HG02938 (cell line): ENCODE measurements around the gene EVC.
"Not testable (repeated sequence)": the region's sequence is repeated elsewhere in the genome, so short reads cannot be mapped to it uniquely, and the experiment has no call there.

Source experiments
- ATAC-seq: cut with Tn5 transposase; IDR thresholded peaks from one replicate; pipeline ENCODE4 v1.9.1; 2021; ENCODE audit warnings: mild to moderate bottlenecking, moderate library complexity; ENCODE audit not compliant: unreplicated experiment

EVC gene

GRCh38 chr4:5836943-5837342 is 125.9 kb downstream of the EVC start:
- no peak for ATAC-seq

GRCh38 chr4:5837483-5837882 is 126.5 kb downstream of the EVC start:
- ATAC-seq, result not testable (repeated sequence)

- no peak for ATAC-seq
These were observed 128.3 kb downstream of the EVC start for GRCh38 chr4:5839332-5839731.

DNA sequence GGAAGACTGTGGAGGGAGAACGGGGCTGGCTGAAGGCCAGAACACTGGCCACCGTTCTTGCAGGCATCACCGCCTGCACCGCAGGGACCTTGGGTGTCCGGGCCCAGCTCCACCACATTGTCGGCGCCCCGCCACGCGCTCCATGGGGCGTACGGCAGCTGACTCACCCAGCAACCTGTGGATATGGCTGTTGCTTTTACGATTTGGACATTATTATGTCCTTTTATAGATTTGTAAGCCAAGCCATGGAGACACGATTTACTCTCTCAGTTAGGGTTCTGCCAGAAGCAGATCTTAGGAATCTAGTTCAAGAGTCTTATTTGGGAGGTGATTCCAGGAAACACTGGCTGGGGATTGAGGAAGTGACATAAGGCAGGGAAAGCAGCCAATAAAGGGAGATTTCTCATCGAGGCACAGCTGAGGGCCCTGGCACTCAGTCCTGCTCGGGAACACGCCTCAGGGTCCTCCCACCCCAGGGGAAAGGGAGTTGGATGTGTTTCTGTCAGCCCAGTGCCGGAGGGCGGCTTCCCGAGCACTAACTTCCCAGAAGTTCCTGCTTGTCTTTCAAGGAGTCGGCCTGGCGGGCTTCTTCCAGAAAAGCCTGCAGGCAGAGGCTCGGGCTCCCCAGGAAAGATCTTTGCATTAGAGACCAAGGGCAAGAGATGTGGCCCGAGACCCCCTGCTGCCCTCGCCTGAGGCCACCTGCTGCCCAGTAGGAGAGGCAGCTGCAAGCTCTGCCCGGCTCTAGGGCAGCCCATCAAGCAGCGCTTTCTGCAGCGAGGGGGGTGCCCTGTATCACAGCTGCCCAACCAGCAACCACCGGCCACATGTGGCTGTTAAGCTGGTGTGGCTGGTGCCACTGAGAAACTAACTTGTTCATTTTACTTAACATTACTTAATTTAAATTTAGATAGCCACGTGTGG is 129.0 kb downstream of the EVC start:
- no peak for ATAC-seq

DNA sequence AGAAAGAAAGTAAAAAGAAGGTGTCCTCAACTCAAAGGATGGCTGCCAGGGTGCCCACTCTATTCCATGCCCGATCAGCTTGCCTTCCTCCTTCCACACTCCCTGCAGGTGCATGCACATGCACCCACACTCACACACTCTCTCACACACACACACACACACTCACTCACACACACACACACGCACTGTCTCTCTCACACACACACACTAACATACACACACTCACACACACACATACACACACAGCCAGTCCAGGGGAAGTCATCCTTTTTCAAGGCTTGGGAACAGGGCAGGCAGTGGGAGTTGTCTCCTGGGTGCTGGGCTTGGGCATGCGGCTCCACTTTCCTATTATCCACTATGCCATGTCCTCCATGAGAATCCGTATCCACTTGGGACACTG is 131.5 kb downstream of the EVC start:
- ATAC-seq, result no peak

DNA sequence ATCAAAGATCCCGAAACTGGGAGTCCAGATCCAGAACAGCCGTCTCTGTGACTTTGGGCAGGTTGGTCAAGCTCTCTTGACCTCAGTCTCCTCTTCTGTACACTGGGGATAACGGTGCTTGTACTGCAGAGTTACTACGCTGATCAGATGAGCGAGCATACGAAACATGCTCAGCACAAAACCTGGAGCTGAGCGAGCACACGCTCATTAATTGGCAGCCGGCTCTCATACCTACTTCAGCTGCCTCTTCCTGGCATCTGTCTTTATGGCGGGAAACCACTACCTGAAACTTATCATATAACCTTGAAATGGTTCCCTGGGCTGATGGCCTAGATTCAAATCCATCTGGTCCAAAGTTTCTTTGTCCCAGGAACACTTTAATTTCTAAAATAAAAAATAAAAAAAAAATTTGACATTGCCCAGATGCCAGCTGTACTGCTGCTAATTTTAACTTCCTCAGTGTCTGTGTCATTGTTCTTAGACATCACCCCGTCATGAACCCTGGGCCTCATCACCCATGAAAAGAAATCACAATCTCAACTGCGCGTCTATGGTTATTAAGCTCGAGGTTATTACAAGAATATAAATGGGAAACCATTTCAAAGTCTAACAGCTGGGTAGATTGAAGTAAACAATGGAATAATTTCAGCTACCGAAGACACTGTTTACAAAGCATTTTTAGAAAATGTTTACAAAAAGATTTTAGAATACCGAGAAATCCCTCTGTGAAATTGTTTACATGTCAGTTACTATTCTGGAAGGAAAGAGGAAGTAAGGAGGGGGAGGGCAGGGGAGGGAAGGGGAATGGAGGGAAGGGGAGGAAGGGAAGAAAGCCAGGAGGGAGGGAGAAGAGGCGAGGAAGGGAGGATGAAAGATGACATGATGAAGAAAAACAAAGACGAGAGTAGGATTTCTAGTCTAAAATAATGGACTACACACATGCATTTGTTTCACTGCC is 132.9 kb downstream of the EVC start:
- ATAC-seq, result no peak

- ATAC-seq, result no peak
These were observed 134.3 kb downstream of the EVC start for GRCh38 chr4:5845035-5845905.

DNA sequence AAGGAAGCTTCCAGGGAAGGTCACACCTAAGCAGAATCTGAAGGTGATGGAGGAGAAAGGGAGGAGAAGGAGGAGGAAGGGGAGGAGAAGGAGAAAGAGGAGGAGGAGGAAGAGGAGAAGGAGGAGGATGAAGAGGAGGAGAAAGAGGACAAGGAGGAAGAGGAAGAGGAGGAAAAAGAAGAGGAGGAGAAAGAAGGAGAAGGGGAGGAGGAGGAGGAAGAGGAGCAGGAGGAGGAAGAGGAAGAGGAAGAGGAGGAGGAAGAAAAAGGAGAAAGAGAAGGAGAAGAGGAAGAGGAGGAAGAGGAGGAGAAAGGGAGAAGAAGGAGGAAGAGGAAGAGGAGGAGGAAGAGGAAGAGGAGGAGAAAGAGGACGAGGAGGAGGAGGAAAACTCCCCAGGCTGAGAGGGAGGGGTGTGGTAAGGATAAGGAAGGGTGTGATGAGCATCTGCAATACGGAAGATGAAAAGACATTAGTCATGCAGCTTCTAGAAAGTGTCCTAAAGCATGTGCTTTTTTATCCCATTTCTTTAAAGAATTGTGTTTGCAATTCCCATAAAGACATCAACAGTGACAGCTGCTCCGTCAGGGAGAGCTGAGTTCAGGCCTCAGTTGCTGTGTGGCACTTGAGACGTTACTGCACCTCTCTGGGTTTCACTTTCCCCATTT is 140.8 kb downstream of the EVC start:
- no peak for ATAC-seq

DNA sequence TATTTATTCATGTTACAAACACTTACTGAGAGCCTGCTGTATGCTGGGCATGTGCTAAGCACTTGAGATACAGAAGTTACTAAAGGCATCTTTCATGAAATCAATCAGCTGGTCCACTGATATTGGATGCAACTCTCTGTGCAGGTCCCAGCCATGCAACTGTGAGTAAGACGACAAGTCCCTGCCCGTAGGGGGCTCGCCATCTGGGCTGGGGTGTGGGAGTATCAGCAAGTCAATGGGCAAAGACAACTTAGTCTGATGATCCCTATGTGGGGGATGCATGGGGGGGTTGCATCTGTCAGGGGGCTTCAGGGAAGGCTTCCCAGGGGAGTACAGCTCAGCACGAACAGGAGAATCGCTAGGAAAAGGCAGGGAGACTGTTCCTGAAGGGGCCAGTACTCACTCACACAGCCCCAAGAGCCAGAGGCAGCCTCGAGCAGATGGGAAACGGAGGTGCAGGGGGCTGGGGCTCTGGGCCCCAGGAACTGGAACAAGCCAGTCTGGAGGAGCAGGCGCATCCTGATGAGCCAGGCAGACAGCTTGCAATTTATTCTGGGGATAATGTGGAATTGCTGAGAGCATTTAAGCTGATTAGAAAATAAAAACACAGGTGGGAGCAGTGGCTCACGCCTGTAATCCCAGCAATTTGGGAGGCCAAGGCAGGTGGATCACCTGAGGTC is 141.7 kb downstream of the EVC start:
- no peak for ATAC-seq

GRCh38 chr4:5854929-5855328 is 143.9 kb downstream of the EVC start:
- no peak for ATAC-seq

DNA sequence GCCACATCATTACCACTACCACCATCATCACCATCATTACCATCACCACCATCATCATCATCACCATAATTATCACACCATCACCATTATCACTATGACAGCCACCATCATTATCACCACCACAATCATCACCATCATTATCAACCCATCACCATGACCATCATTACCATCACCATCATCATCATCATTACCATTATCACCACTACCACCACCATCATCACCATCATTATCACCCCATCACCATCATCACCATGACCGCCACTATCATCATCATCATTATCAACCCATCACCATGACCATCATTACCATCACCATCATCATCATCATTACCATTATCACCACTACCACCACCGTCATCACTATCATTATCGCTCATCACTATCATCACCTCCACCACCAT is 145.4 kb downstream of the EVC start:
- ATAC-seq, result not testable (repeated sequence)

DNA sequence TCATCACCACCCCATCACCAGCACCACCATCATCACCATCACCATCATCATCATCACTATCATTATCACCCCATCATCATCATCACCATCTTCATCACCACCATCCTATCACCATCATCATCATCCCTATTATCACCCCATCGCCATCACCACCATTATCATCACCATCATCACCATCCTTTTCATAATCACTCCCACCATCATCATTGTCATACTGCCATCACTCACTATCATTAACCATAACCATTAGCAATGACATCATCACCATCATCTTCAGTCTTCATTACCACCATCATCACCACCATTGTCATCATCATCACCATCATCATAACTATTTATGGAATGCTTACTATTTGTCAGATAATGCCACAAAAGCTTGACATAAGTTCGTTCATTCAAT is 146.2 kb downstream of the EVC start:
- ATAC-seq, result no peak

DNA sequence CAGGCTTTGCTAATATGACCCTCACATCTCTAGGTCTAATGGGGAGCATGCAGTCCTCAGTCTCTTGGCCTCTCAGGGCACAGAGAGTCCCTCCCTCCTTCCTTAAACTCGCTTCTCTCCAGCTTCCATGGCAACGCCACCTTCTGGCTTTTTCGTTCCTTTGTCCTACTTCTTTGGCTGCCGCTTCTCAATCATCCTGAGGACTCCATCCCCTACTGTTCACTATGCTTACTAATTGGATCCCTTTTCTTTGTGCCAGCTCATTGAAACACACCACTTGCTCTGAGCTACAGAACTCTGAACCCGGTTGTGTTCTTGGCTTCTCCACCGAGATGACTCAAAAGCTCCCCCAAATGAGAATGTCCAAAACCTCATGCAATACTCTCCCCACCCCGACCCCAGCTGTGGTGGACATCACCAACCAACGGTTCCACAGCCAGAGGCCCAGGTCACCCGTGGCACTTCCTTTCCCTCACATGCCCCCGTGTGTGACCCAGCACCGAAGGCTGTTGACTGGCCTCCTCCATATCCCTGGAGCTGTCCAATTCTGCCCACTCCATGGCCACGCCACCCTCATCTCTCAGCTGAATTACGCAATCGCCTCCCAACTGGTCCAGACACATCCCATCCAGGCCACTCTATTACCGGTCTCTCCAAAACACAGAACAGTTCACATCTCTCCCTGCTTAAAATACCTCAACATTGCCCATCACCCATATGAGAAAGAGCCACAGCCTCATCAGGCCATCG is 147.2 kb downstream of the EVC start:
- ATAC-seq, result no peak

DNA sequence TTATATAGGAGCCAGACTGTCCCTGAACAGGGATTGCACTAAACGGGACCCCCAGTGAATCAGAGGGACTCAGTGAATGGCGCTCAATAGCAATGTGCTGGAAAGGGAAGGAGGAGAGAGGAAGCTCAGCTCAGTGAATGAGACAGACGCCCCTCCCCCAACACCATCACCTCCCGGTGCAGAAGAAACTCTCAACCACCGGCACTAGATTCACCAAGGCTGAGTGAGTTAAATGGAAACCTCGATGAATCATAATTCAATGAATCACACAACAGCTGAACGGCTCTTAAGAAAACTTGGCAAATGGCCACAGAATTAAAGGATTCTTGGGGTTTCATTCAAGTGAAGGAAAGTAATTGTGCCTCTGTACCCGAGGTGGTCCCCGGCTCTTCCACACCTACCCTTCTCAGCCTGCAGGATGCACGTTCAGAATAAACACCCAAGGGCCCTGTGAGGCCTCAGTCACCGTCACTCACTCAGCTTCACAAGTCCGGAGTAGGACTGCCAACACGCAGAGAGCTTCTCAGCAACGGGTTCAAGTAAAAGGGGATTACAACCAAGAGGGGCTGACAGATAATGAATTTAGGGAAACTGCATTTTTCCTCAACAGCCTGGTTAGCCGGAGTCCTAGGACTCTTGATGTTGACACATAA is 152.6 kb downstream of the EVC start:
- ATAC-seq, result no peak
